Measurements from ENCODE around the gene PDE8B.

DNA sequence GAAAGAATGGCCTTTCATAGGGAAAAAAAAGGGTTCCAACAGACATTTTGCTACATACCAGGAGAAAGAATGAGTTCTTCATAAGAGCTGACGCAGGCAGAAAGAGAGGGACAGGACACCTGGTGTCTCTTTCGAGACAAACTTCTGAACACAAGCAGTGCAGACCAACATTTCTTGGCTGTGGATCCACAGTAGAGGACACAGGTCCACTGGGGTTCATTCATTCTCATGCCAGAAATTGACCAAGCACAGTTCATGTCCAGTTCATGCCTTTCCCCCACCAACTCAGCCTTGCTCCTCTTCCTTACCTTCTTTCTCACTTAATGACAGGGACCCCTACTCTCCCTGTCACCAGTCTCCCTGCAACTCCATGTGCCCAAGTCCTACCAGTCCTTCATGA, 144.0 kb downstream of the PDE8B start:
- TF ChIP-seq, protein P1, sequence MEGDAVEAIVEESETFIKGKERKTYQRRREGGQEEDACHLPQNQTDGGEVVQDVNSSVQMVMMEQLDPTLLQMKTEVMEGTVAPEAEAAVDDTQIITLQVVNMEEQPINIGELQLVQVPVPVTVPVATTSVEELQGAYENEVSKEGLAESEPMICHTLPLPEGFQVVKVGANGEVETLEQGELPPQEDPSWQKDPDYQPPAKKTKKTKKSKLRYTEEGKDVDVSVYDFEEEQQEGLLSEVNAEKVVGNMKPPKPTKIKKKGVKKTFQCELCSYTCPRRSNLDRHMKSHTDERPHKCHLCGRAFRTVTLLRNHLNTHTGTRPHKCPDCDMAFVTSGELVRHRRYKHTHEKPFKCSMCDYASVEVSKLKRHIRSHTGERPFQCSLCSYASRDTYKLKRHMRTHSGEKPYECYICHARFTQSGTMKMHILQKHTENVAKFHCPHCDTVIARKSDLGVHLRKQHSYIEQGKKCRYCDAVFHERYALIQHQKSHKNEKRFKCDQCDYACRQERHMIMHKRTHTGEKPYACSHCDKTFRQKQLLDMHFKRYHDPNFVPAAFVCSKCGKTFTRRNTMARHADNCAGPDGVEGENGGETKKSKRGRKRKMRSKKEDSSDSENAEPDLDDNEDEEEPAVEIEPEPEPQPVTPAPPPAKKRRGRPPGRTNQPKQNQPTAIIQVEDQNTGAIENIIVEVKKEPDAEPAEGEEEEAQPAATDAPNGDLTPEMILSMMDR (IDR thresholded peaks at IDR 0.05) = no peak
- TF ChIP-seq POLR2A (IDR thresholded peaks at IDR 0.05) = no peak
